ENCODE measurements around the gene LOXL1.
A peak's percentile ranks its signal among the peaks of the same experiment; 100 is the strongest.

The LOXL1 gene

GRCh38 chr15:73988445-73988969, 62.2 kb downstream of the LOXL1 start:
- peaks cover 90% of the 10 kb centered on the region for H3K4me1 ChIP-seq (ENCODE audit: low read depth, poor library complexity, severe bottlenecking)

GRCh38 chr15:73989001-73989798, 62.9 kb downstream of the LOXL1 start:
- H2AFZ ChIP-seq (ENCODE audit: low read depth), result no peak overlapping the region
- peaks cover 85% of the 10 kb centered on the region for H3K4me1 ChIP-seq (ENCODE audit: low read depth, poor library complexity, severe bottlenecking)
- no peak overlapping the region; the same call in 1 of the 2 replicates for H3K4me2 ChIP-seq
- no peak overlapping the region for H3K9ac ChIP-seq
- peaks cover 10% of the 10 kb centered on the region; the same call in 1 of the 2 replicates for H3K79me2 ChIP-seq (ENCODE audit: insufficient read depth, low read depth)
- H3K4me3 ChIP-seq (IDR thresholded peaks at IDR 0.05; ENCODE audit: insufficient read depth, low read depth, low read length), result no peak overlapping the region
- no peak overlapping the region for H3K27ac ChIP-seq
- H3K36me3 ChIP-seq (ENCODE audit: insufficient read depth), result no peaks in the 10 kb centered on the region
- H4K20me1 ChIP-seq (ENCODE audit: insufficient read depth), result no peaks in the 10 kb centered on the region
- H3K27me3 ChIP-seq (ENCODE audit: insufficient read depth, low read depth), result no peaks in the 10 kb centered on the region
- TF ChIP-seq, protein P1, sequence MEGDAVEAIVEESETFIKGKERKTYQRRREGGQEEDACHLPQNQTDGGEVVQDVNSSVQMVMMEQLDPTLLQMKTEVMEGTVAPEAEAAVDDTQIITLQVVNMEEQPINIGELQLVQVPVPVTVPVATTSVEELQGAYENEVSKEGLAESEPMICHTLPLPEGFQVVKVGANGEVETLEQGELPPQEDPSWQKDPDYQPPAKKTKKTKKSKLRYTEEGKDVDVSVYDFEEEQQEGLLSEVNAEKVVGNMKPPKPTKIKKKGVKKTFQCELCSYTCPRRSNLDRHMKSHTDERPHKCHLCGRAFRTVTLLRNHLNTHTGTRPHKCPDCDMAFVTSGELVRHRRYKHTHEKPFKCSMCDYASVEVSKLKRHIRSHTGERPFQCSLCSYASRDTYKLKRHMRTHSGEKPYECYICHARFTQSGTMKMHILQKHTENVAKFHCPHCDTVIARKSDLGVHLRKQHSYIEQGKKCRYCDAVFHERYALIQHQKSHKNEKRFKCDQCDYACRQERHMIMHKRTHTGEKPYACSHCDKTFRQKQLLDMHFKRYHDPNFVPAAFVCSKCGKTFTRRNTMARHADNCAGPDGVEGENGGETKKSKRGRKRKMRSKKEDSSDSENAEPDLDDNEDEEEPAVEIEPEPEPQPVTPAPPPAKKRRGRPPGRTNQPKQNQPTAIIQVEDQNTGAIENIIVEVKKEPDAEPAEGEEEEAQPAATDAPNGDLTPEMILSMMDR (conservative IDR thresholded peaks at IDR 0.05; ENCODE audit: low read depth, low read length), result no peak

More at GRCh38 chr15:73988445-73988969, 62.2 kb downstream of the LOXL1 start:
- Histone ChIP-seq H3K9ac (no peak overlapping the region), H3K4me2 (peak overlapping the region; percentile 88; the same call in 1 of the 2 replicates), H4K20me1 (ENCODE audit: insufficient read depth) (no peaks in the 10 kb centered on the region), H3K4me3 (IDR thresholded peaks at IDR 0.05; ENCODE audit: insufficient read depth, low read depth, low read length) (no peak overlapping the region), H3K27ac (no peak overlapping the region; the same call in 1 of the 2 replicates), H2AFZ (ENCODE audit: low read depth) (no peak overlapping the region), H3K27me3 (ENCODE audit: insufficient read depth, low read depth) (no peaks in the 10 kb centered on the region), H3K36me3 (ENCODE audit: insufficient read depth) (no peaks in the 10 kb centered on the region), H3K79me2 (ENCODE audit: insufficient read depth, low read depth) (peaks cover 10% of the 10 kb centered on the region; the same call in 1 of the 2 replicates)
- TF ChIP-seq, protein P1 (conservative IDR thresholded peaks at IDR 0.05; ENCODE audit: low read depth, low read length), result no peak

DNA sequence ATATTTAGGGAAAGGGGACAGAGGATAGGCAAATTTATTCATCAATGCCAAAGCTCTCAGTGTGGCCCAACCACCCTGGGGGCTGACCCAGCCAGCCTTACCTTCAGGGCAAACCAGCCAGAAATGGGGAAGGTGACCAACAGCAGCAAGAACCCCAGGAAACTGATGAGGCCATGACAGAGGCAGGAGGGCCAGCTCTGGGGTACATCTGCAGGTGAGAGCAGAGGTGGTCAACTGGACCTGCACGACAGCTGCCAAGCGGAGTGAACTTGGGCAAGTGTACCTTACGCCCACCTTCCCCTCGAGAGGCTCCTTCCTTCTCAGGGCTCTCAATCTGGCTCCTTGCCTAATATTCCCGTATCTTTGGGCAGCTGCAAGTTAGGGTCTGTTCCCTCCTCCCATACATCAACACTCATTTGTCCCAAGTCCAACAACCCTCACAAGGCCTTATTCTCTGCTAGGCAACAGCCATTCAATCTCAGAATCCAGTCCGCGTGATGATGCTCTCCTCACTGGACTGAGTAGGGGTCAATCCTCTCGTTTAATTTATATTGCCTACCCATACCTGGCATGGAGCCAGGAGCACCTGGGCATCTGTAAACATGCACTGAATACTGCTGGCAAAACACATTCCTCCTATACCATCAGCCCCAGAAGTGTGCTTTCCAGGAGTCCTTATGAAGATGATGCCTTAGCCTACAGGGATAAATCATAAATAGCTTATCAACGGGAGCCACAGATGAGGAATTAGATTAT, 64.2 kb downstream of the LOXL1 start:
- Histone ChIP-seq H4K20me1 (ENCODE audit: insufficient read depth) (no peaks in the 10 kb centered on the region), H3K4me1 (ENCODE audit: low read depth, poor library complexity, severe bottlenecking) (peaks cover 72% of the 10 kb centered on the region), H3K9ac (no peak overlapping the region), H3K36me3 (ENCODE audit: insufficient read depth) (no peaks in the 10 kb centered on the region), H2AFZ (ENCODE audit: low read depth) (no peak overlapping the region), H3K79me2 (ENCODE audit: insufficient read depth, low read depth) (peaks cover 17% of the 10 kb centered on the region), H3K27ac (no peak overlapping the region), H3K27me3 (ENCODE audit: insufficient read depth, low read depth) (no peaks in the 10 kb centered on the region), H3K4me3 (IDR thresholded peaks at IDR 0.05; ENCODE audit: insufficient read depth, low read depth, low read length) (no peak overlapping the region), H3K4me2 (peak overlapping the region; percentile 80)
- TF ChIP-seq, protein P1 (conservative IDR thresholded peaks at IDR 0.05; ENCODE audit: low read depth, low read length), result no peak

DNA sequence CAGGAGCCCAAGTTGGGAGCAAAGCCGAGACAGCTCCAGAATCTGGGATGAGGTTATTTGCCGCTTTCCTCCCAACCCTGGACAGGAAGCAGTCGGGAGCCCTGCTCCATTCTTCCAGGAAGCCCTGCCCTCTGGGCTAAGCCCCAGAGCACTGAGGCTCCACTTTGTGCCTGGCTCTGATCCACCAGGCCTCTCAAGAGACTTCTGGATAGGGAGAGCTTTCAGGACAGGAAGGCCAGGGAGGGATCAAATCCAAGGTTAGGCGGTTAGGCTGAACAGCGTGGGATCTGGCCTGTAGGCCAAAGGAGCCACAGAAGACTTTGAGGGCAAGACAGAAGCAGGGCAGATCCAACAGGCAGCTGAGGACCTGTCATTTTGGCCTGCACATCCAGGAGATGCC, 65.0 kb downstream of the LOXL1 start:
- Histone ChIP-seq H3K27me3 (ENCODE audit: insufficient read depth, low read depth) (no peaks in the 10 kb centered on the region), H3K79me2 (ENCODE audit: insufficient read depth, low read depth) (peaks cover 25% of the 10 kb centered on the region), H3K9ac (peak overlapping the region; percentile 16; the same call in 1 of the 2 replicates), H3K27ac (no peak overlapping the region), H3K36me3 (ENCODE audit: insufficient read depth) (no peaks in the 10 kb centered on the region), H4K20me1 (ENCODE audit: insufficient read depth) (no peaks in the 10 kb centered on the region), H3K4me3 (IDR thresholded peaks at IDR 0.05; ENCODE audit: insufficient read depth, low read depth, low read length) (no peak overlapping the region), H2AFZ (ENCODE audit: low read depth) (peak overlapping the region; percentile 48; the same call in 1 of the 2 replicates), H3K4me2 (peak overlapping the region; percentile 80), H3K4me1 (ENCODE audit: low read depth, poor library complexity, severe bottlenecking) (peaks cover 69% of the 10 kb centered on the region)
- TF ChIP-seq, protein P1 (conservative IDR thresholded peaks at IDR 0.05; ENCODE audit: low read depth, low read length), result no peak

Measured in KMS-11 (cell line).